GM19397 (cell line): ENCODE measurements around the gene BORCS8.
"Not testable (repeated sequence)": the region's sequence is repeated elsewhere in the genome, so short reads cannot be mapped to it uniquely, and the experiment has no call there.

Source experiments
- ATAC-seq: cut with Tn5 transposase; IDR thresholded peaks from one replicate; pipeline ENCODE4 v1.9.1; 2021; ENCODE audit warnings: mild to moderate bottlenecking, moderate library complexity; ENCODE audit not compliant: unreplicated experiment

BORCS8 gene

DNA sequence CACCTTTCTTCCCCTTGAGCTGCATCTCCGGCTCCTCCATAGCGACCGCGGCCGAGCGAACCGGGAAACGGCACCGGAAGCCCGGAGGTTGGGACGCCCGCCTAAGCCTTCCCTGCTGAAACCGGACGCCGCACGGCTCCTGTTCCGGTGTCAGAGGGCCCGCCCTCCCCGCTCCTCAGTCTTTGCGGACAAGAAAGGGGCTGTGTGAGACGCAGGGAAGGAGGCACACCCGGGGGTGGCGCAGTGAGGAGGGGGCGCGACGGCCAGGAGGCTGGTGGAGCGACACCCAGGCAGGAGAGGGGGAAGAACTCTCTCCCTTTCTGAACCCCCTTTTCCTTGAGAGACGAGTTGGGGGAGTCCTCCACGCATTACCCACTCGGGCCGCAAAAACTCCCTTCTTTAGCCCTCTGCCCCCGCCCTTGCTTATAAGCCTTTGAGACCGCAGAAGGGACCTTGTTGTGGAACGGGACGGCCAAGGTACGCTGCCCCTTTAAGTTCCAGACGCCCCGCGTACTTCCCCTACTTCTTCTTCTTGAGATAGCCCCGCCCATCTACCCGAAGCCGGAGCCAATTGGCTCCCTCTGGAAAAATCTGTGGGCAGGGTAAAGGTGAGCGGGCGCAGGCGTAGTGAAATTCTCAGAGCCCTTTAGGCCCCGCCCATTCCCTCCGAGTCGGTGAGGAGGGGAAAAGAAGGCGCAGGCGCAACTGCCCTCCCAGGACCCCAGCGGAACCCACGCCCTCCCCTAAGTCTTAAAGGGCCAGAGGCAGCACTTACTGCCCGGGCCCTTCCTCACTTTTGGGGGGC lies at the start of gene BORCS8, which contains the start of gene RFXANK:
BORCS8 (minus strand) TSS at position 75 of the 805 bp plus-strand sequence; CDS start at position 40, 35 bp downstream.
RFXANK (plus strand) TSS at position 181 of the 805 bp plus-strand sequence. CDS start 1,689 bp downstream, outside the sequence.
- ATAC-seq: peak; percentile 88

DNA sequence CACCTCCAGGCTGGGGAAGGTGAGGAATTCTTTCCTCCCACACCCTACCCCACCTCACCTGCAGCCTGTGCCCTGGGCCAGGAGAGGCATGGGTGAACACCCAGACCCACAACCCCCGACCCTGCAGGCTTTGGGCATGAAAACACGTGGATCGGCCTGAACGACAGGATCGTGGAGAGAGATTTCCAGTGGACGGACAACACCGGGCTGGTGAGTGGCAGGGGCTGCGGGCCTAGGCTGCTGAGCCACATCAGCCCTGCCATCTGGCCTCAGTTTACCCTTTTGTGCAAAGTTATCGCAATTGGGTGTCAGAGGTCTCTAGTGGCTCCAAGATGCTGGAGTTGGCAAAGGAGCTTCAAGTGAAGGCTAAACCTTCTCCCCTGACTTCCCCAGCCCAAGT lies 48.5 kb upstream of the BORCS8 start:
- ATAC-seq: no peak

DNA sequence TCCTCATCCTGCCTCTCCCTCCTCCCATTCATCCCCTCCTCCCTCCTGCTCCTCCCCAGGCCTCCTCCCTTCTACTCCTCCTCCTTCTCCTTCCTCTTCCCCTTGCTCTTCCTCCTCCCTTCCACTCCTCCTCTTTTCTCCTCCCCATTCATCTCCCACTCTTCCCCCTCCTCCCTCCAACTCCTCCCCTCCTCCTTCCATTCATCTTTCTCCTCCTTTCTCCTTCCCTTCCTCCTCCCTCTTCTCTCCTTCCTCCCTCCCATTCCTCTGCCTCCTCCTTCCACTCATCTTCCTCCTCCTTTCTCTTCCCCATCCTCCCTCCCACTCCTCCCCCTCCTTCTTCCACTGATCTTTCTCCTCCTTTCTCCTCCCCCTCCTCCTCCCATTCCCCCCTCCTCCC lies 47.7 kb upstream of the BORCS8 start:
- no peak for ATAC-seq

DNA sequence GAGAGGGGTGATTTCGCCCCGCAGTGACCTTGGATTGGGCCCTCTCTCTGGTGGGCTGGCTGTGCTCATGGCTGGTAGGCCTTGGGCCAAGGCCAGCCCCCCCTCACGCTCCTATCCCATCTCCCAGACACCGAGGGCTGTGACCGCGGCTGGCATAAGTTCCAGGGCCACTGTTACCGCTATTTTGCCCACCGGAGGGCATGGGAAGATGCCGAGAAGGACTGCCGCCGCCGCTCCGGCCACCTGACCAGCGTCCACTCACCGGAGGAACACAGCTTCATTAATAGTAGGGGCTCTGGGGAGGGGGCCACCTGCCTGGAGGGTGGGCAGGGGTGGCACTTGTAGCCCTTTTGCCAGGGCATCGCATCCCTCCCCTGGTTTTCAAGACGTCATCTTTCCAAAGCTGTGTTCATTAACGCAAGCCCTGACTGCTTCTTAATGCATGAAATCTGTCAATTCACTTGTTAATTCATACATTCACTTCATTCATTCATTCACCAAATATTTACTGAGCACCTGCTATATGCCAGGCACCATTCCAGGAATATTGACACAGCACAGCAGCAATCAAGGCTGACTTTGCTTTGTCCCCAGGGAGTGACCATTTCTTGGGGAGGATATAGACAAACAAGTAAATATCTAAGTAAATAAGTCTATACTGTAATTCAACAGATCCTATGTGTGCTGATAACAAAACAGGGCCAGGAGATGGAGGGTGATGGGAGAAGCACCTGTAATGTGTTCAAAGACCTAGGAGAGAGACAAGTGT lies 46.4 kb upstream of the BORCS8 start:
- no peak for ATAC-seq

DNA sequence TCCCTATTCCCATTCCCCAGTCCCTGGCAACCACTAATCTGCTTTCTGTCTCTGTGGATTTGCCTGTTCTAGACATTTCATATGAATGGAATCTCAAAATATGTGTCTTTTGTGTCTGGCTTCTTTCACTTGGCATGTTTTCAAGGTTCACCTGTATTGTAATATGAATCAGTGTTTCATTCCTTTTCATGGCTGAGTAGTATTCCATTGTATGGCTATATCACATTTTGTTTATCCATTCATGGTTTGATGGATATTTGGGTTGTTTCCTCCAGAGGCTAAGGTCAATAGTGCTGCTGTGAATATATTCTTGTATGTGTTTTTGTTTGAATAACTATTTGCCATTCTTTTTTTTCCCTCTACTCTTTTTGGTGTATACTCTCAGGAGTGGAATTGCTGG lies 44.2 kb upstream of the BORCS8 start:
- no peak for ATAC-seq

DNA sequence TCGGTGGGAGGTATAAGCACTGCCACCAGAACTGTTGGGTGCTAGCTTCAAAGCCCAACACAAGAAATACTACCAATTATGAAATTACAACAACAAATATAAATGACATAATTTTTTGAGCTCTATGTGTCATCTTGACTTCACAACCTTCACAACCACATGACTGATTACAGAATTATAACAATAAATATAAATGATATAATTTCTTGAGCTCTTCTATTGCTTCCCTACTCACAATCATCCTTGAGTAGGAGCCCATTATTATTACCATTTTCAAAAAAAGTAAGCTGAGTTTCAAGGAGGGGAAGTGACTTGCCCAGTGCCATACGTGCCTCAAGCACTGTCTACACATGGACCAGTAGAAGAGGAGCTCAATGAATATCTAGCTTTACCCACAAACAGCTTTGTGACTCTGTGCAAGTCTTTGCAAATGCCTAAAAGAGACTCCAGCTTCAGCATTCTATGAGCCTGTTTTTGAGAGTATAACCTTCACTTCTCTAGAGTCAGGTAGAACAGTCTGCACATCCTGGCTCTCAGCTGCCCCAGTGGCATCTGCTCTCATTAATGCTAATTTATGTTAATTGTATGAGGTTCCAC lies 42.4 kb upstream of the BORCS8 start:
- no peak for ATAC-seq

DNA sequence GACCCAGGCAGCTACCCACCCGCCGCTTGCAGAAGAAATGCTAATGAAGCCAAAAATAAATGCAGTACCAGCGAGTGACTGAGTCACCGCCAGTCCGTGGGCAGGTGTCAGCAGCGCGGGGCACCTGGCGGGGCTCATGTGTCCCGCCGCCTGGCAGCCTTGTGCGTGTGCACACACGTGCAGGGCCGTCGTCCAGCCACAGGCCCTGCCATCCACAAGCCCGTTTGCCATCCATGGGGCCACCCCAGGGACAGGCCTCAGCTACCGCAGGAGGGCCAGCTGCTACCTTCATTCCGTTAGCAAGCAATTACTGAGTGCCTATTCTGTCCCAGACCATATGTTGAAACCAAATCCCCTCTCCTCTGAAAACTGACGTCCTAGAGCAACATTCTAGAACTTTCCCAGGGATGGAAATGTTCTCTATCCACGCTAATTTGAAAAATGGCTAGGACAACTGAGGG lies 40.3 kb upstream of the BORCS8 start:
- no peak for ATAC-seq

DNA sequence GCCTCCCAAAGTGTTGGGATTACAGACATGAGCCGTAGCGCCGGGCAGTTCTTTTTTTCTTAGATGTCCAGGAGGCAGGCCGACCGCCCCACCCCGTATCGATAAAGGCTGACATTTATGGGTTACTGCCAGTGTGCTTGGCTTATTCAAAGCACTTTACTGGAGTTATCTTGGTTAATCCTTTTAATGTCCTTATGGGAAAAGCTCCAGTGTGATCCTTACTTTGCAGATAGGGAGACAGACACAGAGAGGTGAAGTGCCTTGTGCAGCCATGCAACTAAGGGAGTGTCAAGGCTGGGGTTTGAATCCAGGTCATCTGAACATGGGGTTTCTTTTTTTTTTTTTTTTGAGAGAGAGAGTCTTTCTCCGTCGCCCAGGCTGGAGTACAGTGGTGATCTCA lies 39.0 kb upstream of the BORCS8 start:
- no peak for ATAC-seq

DNA sequence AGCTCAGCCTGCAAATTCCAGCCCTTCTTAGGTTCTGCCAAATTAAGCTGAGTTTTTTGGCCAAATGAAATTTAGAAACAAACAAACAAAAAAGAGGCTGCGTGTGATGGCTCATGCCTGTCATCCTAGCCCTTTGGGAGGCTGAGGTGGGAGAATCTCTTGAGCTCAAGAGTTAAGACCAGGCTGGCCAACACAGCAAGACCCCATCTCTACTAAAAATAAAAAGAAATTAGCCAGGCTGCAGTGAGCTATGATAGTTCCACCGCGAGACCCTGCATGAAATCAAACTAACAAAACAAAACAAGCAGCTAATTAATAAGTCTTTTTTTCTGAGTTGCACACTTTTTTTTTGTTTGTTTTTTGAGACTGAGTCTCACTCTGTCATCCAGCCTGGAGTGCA lies 37.7 kb upstream of the BORCS8 start:
- no peak for ATAC-seq

DNA sequence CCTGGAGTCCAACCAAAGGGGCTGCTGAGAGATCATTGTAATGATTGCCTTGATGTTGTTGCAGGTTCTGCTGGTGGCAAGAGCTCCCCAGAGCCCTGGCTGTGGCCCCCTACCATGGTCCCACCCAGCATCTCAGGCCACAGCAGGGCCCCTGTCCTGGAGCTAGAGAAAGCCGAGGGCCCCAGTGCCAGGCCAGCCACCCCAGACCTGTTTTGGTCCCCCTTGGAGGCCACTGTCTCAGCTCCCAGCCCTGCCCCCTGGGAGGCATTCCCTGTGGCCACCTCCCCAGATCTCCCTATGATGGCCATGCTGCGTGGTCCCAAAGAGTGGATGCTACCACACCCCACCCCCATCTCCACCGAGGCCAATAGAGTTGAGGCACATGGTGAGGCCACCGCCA lies 35.3 kb upstream of the BORCS8 start:
- no peak for ATAC-seq

DNA sequence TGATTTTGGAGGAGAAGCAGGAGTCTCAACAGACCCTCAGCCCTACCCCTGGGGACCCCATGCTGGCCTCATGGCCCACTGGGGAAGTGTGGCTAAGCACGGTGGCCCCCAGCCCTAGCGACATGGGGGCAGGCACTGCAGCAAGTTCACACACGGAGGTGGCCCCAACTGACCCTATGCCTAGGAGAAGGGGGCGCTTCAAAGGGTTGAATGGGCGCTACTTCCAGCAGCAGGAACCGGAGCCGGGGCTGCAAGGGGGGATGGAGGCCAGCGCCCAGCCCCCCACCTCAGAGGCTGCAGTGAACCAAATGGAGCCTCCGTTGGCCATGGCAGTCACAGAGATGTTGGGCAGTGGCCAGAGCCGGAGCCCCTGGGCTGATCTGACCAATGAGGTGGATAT lies 34.7 kb upstream of the BORCS8 start:
- no peak for ATAC-seq

DNA sequence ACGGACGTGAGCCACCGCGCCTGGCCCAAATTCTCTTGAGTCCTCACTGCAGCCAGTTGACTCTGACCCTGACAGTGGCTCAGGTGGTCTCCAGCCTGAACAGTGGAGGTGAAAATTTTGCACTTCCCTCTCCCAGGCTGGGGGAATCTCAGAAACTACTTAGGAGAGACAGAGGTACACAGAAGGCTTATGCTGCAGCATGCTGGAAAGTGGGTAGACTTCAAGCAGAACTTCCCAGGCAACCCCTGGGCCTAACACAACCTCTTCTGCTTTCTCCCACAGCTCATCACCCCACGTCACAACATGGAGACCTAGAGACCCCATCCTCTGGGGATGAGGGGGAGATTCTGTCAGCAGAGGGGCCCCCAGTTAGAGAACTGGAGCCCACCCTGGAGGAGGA lies 34.3 kb upstream of the BORCS8 start:
- no peak for ATAC-seq

DNA sequence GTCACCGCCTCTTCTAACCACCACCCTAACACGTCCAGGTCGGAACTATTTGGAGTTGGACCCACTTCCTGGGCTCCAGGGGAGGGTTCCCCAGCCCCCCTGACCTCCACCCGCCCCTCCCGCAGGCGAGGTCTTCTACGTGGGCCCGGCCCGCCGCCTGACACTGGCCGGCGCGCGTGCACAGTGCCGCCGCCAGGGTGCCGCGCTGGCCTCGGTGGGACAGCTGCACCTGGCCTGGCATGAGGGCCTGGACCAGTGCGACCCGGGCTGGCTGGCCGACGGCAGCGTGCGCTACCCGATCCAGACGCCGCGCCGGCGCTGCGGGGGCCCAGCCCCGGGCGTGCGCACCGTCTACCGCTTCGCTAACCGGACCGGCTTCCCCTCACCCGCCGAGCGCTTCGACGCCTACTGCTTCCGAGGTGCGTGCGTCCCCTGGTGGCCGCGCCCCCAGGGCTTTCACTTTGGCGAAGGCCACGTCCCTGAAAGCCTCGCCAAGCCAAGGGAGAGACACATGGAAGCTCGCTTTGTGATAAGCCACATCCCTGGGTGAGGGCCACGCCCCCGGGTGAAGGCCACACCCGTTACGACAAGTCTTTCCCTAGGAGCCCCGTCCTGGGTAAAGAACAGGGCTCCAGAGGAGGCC lies 33.0 kb upstream of the BORCS8 start:
- no peak for ATAC-seq

DNA sequence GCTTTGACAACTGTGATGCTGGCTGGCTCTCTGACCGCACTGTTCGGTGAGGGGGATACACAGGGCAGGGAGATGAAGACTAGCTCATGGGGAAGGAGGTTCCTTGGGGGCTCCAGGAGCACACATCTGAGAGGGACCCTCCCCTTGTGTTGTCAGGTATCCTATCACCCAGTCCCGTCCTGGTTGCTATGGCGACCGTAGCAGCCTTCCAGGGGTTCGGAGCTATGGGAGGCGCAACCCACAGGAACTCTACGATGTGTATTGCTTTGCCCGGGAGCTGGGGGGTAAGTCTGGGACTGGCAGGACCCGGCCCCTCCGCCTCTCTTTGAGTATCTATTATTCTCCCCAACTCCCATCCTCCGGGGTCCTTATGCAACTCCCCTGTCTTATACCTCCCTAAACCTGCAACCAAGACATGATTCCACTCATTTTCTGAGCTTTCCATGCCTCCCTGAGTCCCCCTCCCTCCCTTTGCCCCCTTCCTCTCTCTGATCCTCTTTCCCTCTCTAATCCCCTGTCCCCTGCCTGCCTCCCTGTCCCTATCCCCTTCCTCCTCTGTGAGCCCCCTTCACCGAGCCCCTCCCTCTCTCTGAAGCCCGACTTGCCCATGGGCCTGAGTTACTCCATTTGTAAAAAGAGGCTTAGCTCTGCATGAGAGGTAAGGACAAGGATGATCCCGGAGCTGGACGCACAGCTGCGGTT lies 32.3 kb upstream of the BORCS8 start:
- ATAC-seq: no peak

DNA sequence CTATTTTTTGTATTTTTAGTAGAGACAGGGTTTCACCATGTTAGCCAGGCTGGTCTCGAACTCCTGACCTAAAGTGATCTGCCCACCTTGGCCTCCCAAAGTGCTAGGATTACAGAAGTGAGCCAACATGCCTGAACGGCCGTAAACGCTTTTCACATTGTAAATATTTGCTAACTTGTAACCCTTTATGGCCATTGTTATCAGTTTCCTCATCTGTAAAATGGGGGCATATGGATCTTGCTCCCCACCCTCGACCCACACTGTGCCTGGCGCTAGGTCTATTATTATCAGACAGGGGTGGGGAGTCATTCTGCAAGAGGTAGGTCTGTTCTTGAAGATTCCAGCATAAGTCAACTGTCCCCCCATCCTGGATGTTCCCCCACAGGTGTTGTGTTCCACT lies 31.7 kb upstream of the BORCS8 start:
- no peak for ATAC-seq

DNA sequence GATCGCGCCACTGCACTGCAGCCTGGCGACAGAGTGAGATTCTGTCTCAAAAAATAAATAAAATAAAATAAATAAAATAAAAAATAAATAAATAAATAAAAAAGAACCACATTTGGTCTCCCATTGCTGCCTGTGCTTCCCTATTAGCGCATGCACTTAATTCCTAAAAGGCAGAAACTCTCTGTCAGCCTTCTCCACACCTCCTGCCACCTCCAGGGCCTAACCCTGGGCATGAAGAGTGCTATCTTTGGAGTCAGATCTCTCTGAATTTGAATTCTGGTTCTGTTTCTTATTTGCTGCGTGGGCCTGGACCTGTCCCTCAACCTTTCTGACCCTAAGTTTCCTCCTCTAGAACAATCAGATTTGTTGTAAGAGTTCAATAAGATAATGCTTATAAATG lies 31.1 kb upstream of the BORCS8 start:
- no peak for ATAC-seq

DNA sequence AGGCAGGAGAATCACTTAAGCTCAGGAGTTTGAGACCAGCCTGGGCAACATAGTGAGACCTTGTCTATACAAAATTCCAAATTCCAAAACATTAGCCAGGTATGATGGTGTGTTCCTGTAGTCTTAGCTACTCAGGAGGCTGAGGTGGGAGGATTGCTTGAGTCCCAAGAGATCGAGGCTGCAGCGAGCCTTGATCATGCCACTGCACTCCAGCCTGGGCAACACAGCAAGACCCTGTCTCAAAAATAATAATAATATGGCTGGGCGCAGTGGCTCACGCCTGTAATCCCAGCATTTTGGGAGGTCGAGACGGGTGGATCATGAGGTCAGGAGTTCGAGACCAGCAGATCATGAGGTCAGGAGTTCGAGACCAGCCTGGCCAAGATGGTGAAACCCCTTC lies 29.0 kb upstream of the BORCS8 start:
- ATAC-seq: not testable (repeated sequence)

DNA sequence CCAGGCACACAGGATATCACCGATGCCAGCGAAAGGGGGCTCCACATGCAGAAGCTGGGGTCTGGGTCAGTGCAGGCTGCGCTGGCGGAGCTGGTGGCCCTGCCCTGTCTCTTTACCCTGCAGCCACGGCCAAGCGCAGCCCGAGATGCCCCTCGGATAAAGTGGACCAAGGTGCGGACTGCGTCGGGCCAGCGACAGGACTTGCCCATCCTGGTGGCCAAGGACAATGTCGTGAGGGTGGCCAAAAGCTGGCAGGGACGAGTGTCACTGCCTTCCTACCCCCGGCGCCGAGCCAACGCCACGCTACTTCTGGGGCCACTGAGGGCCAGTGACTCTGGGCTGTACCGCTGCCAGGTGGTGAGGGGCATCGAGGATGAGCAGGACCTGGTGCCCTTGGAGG lies 27.0 kb upstream of the BORCS8 start:
- ATAC-seq: no peak

DNA sequence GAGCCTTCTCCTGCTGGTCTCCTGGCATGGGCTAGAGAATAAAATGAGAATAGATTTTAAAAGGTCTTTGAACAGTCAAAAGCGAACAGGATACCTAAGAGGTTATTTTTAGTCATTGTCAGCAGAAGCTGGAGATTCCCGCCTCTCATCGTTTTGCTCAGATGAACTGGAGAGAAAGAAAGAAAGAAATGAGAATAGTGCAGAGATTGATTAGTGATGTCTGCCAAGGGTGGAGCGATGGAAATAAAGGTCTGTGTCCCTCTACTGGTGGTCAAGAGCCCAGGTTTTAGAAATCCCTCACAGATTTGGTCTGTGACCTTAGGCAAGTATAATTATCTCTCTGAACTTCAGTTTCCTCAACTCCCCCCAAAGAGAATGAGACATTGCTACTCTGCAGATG lies 25.1 kb upstream of the BORCS8 start:
- ATAC-seq: no peak

DNA sequence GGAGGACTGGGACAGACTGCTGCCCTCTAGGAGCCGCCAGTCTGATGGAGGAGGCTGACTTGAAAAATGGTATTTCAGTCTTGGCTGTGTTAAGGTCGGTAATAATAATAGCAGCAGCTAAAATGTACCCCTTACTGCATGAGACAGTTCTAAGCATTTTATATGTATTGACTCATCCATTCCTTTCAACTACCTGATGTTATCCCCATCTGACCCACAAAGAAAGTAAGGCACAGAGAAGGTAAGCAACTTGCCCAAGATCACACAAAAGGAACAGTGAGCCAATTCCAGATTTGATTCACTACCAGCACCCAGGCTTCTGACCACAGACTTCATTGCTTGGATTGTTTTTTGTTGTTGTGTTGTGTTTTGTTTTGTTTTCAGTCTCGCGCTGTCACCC lies 23.8 kb upstream of the BORCS8 start:
- ATAC-seq: no peak

DNA sequence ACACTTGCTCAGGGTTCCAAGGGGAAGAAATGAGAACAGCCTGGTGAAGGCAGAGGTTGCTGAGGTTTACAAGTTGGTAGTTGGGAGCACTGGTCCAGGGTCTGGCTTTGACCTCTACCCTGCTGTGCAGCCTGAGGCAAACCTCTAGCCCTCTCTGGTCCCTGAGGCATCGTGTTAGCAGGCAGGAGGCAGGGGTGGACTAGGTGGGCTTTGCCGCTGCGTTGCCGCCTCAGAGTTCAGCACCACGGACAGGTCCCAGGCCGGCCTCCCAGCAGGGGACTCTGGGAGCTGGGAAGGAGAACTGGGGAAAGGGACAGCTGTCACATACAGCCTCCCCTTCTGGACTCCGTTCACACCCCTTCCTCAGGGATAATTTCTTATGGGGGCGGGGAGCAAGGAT lies 22.9 kb upstream of the BORCS8 start:
- no peak for ATAC-seq
